Mesenchymal stem cell (in vitro differentiated cells and primary cell): ENCODE results near the gene DAP.
"Not testable (repeated sequence)": the region's sequence is repeated elsewhere in the genome, so short reads cannot be mapped to it uniquely, and the experiment has no call there.

Experiments used
- DNase-seq: peaks from one replicate; pipeline ENCODE4 v3.0.0-alpha.2; 2013
- H2AFZ ChIP-seq: one replicate; pipeline ENCODE4 v1.6.1; 2013; ENCODE audit warnings: low read depth, mild to moderate bottlenecking, control low read depth, inconsistent platforms, low read length, moderate library complexity
- H2AK5ac ChIP-seq: 2 replicates; pipeline ENCODE4 v1.6.1; 2013; ENCODE audit warnings: low read length, moderate library complexity, mild to moderate bottlenecking, inconsistent platforms; ENCODE audit not compliant: severe bottlenecking
- H2BK120ac ChIP-seq: one replicate; pipeline ENCODE4 v1.6.1; 2013; ENCODE audit warnings: low read depth, mild to moderate bottlenecking, inconsistent platforms, low read length, moderate library complexity
- H2BK12ac ChIP-seq, 2 experiments: one replicate each; pipeline ENCODE4 v1.6.1; 2013; ENCODE audit warnings: inconsistent platforms in 2 of 2, low read length in 2 of 2, mild to moderate bottlenecking in 2 of 2, moderate library complexity in 2 of 2, control low read depth in 1 of 2
- H2BK15ac ChIP-seq: one replicate; pipeline ENCODE4 v1.6.1; 2013; ENCODE audit warnings: mild to moderate bottlenecking, low read depth, inconsistent platforms; ENCODE audit not compliant: poor library complexity, severe bottlenecking
- H2BK5ac ChIP-seq: 2 replicates; pipeline ENCODE4 v1.6.1; 2013; ENCODE audit warnings: low read depth, mild to moderate bottlenecking, low read length, control low read depth, inconsistent platforms; ENCODE audit not compliant: poor library complexity, severe bottlenecking
- H3K14ac ChIP-seq, 2 experiments: one replicate each; pipeline ENCODE4 v1.6.1; 2013; ENCODE audit warnings: inconsistent platforms in 2 of 2, low read length in 2 of 2, control low read depth in 1 of 2, mild to moderate bottlenecking in 1 of 2, moderate library complexity in 1 of 2
- H3K18ac ChIP-seq, 2 experiments: one replicate each; pipeline ENCODE4 v1.6.1; 2013; ENCODE audit warnings: inconsistent platforms in 2 of 2, low read length in 2 of 2, control low read depth in 1 of 2, low read depth in 1 of 2, mild to moderate bottlenecking in 1 of 2
- H3K23ac ChIP-seq, 2 experiments: one replicate each; pipeline ENCODE4 v1.6.1; 2013; ENCODE audit warnings: inconsistent platforms in 2 of 2, low read length in 2 of 2, mild to moderate bottlenecking in 2 of 2, moderate library complexity in 2 of 2, control low read depth in 1 of 2
- H3K27ac ChIP-seq: 2 replicates; pipeline ENCODE4 v1.5.1; 2013; ENCODE audit warnings: mild to moderate bottlenecking, moderate library complexity, low read length, control low read depth, inconsistent platforms; ENCODE audit not compliant: poor library complexity, severe bottlenecking
- H3K27me3 ChIP-seq, 2 experiments: 2 replicates each; pipeline versions ENCODE4 v1.6.1 to v1.7.0; 2013; ENCODE audit warnings: low read length in 2 of 2, mild to moderate bottlenecking in 2 of 2, moderate library complexity in 2 of 2, control low read depth in 1 of 2, inconsistent platforms in 1 of 2; ENCODE audit not compliant: control insufficient read depth in 1 of 2, insufficient read depth in 1 of 2
- H3K36me3 ChIP-seq, 2 experiments: 2 replicates each; pipeline versions ENCODE4 v1.6.1 to v1.7.0; 2013; ENCODE audit warnings: low read length in 2 of 2, control low read depth in 1 of 2, inconsistent platforms in 1 of 2, low read depth in 1 of 2, mild to moderate bottlenecking in 1 of 2; ENCODE audit not compliant: insufficient read depth in 2 of 2, control insufficient read depth in 1 of 2
- H3K4ac ChIP-seq, 2 experiments: one replicate each; pipeline ENCODE4 v1.6.1; 2013; ENCODE audit warnings: inconsistent platforms in 2 of 2, low read length in 2 of 2, mild to moderate bottlenecking in 2 of 2, moderate library complexity in 2 of 2, control low read depth in 1 of 2, low read depth in 1 of 2
- H3K4me1 ChIP-seq: 2 replicates; pipeline ENCODE4 v1.6.1; 2013; ENCODE audit warnings: low read depth, low read length, control low read depth; ENCODE audit not compliant: control insufficient read depth, insufficient read depth
- H3K4me2 ChIP-seq: 2 replicates; pipeline ENCODE4 v1.6.1; 2013; ENCODE audit warnings: low read length, mild to moderate bottlenecking, inconsistent platforms; ENCODE audit not compliant: poor library complexity, severe bottlenecking
- H3K4me3 ChIP-seq, 2 experiments: 2 replicates each; pipeline versions ENCODE4 v1.5.1 to v1.7.0; 2013; ENCODE audit warnings: low read length in 2 of 2, mild to moderate bottlenecking in 2 of 2, control low read depth in 1 of 2, low read depth in 1 of 2; ENCODE audit not compliant: insufficient read depth in 1 of 2
- H3K79me1 ChIP-seq: replicated peaks from 2 replicates; pipeline ENCODE4 v1.6.1; 2013; ENCODE audit warnings: mild to moderate bottlenecking, control low read depth, low read length, inconsistent platforms; ENCODE audit not compliant: poor library complexity, severe bottlenecking
- H3K9ac ChIP-seq: 2 replicates; pipeline ENCODE4 v1.7.0; 2013; ENCODE audit warnings: mild to moderate bottlenecking, low read length, moderate library complexity
- H3K9me3 ChIP-seq: 2 replicates; pipeline ENCODE4 v1.7.0; 2013; ENCODE audit warnings: mild to moderate bottlenecking, low read length; ENCODE audit not compliant: control insufficient read depth
- H4K8ac ChIP-seq: one replicate; pipeline ENCODE4 v1.6.1; 2013; ENCODE audit warnings: inconsistent platforms, mild to moderate bottlenecking, low read length, moderate library complexity
- H4K91ac ChIP-seq: one replicate; pipeline ENCODE4 v1.6.1; 2013; ENCODE audit warnings: mild to moderate bottlenecking, low read length, inconsistent platforms
- WGBS: methylation state at CpG from one replicate; pipeline ENCODE4 v1.1.7; 2013; ENCODE audit warnings: mixed read lengths; 5-methylcytosine and 5-hydroxymethylcytosine counted together

DAP gene

GRCh38 chr5:10665799-10666198 lies 95.2 kb downstream of the DAP start:
- Histone ChIP-seq H2BK12ac (no peak overlapping the region), H4K8ac (no peak overlapping the region), H3K23ac (no peak overlapping the region), H3K27ac (no peak overlapping the region), H2AK5ac (no peak overlapping the region), H2BK5ac (no peak overlapping the region), H3K4me2 (no peak overlapping the region), H3K79me1 (no peaks in the 10 kb centered on the region), H3K14ac (no peak overlapping the region), H3K18ac (no peak overlapping the region), H3K9me3 (peaks cover 6% of the 10 kb centered on the region), H3K4ac (no peak overlapping the region), H2BK120ac (no peak overlapping the region), H3K27me3 (peaks cover 0 to 28% of the 10 kb centered on the region in 2 experiments), H3K36me3 (no peaks in the 10 kb centered on the region), H3K9ac (no peak overlapping the region), H3K4me3 (no peak overlapping the region), H2BK15ac (no peak overlapping the region), H4K91ac (no peak overlapping the region), H2AFZ (no peak overlapping the region), H3K4me1 (peaks cover 5% of the 10 kb centered on the region)
- 91% methylated on average over 9 of the region's 9 CpGs for WGBS
- no peak for DNase-seq

- DNase-seq = peak; percentile 17
- H3K4me1 ChIP-seq, H3K4me2 ChIP-seq, H3K14ac ChIP-seq, H2BK120ac ChIP-seq, H3K4ac ChIP-seq, H2AK5ac ChIP-seq, H3K18ac ChIP-seq, H3K27ac ChIP-seq, H3K23ac ChIP-seq, H2BK15ac ChIP-seq, H3K4me3 ChIP-seq, H2AFZ ChIP-seq, H2BK5ac ChIP-seq, H3K36me3 ChIP-seq, H3K9me3 ChIP-seq, H4K8ac ChIP-seq, H3K79me1 ChIP-seq, H3K9ac ChIP-seq, H4K91ac ChIP-seq, H2BK12ac ChIP-seq: not testable (repeated sequence)
- peaks cover 0 to 30% of the 10 kb centered on the region in 2 experiments for H3K27me3 ChIP-seq
- 89% methylated on average over 6 of the region's 6 CpGs for WGBS
Observed at GRCh38 chr5:10664180-10664769, 96.8 kb downstream of the DAP start.

- no peak overlapping the region for H3K4me2 ChIP-seq
- H2BK12ac ChIP-seq = no peak overlapping the region
- 81% methylated on average over 12 of the region's 13 CpGs for WGBS
- H3K4me3 ChIP-seq = peak overlapping the region in 1 of 2 experiments; percentile 49
- no peak overlapping the region for H2AK5ac ChIP-seq
- H3K4me1 ChIP-seq = peaks cover 5% of the 10 kb centered on the region
- peaks cover 6% of the 10 kb centered on the region for H3K9me3 ChIP-seq
- H3K4ac ChIP-seq = no peak overlapping the region
- no peak overlapping the region for H2BK15ac ChIP-seq
- no peak overlapping the region for H2BK5ac ChIP-seq
- H3K27ac ChIP-seq = no peak overlapping the region
- no peak overlapping the region for H2AFZ ChIP-seq
- no peaks in the 10 kb centered on the region for H3K79me1 ChIP-seq
- no peak overlapping the region for H4K8ac ChIP-seq
- H3K23ac ChIP-seq = no peak overlapping the region
- no peak overlapping the region for H3K18ac ChIP-seq
- H3K36me3 ChIP-seq = no peaks in the 10 kb centered on the region
- H3K14ac ChIP-seq = no peak overlapping the region
- H3K27me3 ChIP-seq = peaks cover 0 to 30% of the 10 kb centered on the region in 2 experiments
- no peak overlapping the region for H2BK120ac ChIP-seq
- no peak overlapping the region for H3K9ac ChIP-seq
- H4K91ac ChIP-seq = no peak overlapping the region
- DNase-seq = no peak
Observed at GRCh38 chr5:10663489-10664179, 97.4 kb downstream of the DAP start.

- no peaks in the 10 kb centered on the region for H3K36me3 ChIP-seq
- H3K27me3 ChIP-seq = peaks cover 0 to 30% of the 10 kb centered on the region in 2 experiments
- H2AK5ac ChIP-seq = no peak overlapping the region
- H3K4ac ChIP-seq = no peak overlapping the region
- no peak overlapping the region for H4K91ac ChIP-seq
- H3K27ac ChIP-seq = no peak overlapping the region
- no peak overlapping the region for H3K18ac ChIP-seq
- H2BK12ac ChIP-seq = no peak overlapping the region
- H3K14ac ChIP-seq = no peak overlapping the region
- H2BK5ac ChIP-seq = no peak overlapping the region
- no peak overlapping the region for H2AFZ ChIP-seq
- H4K8ac ChIP-seq = no peak overlapping the region
- no peak overlapping the region for H3K9ac ChIP-seq
- H3K23ac ChIP-seq = no peak overlapping the region
- no peak overlapping the region for H2BK120ac ChIP-seq
- no peak overlapping the region for H3K4me2 ChIP-seq
- WGBS = 90% methylated on average over 10 of the region's 10 CpGs
- no peak for DNase-seq
- no peaks in the 10 kb centered on the region for H3K79me1 ChIP-seq
- H2BK15ac ChIP-seq = no peak overlapping the region
- peaks cover 5% of the 10 kb centered on the region for H3K4me1 ChIP-seq
- H3K4me3 ChIP-seq = no peak overlapping the region
- H3K9me3 ChIP-seq = no peaks in the 10 kb centered on the region
Observed at GRCh38 chr5:10662661-10663488, 98.2 kb downstream of the DAP start.
